ENCODE data around the gene CUL7. TPM values are rescaled to one million over a fixed set of nuclear protein-coding genes. Genes with fewer than 3 reads are reported as not detected.
"Not testable (repeated sequence)": the region's sequence is repeated elsewhere in the genome, so short reads cannot be mapped to it uniquely, and the experiment has no call there.

The CUL7 gene
- total RNA-seq, 1 donor from 2014 or later = 27.0 TPM

DNA sequence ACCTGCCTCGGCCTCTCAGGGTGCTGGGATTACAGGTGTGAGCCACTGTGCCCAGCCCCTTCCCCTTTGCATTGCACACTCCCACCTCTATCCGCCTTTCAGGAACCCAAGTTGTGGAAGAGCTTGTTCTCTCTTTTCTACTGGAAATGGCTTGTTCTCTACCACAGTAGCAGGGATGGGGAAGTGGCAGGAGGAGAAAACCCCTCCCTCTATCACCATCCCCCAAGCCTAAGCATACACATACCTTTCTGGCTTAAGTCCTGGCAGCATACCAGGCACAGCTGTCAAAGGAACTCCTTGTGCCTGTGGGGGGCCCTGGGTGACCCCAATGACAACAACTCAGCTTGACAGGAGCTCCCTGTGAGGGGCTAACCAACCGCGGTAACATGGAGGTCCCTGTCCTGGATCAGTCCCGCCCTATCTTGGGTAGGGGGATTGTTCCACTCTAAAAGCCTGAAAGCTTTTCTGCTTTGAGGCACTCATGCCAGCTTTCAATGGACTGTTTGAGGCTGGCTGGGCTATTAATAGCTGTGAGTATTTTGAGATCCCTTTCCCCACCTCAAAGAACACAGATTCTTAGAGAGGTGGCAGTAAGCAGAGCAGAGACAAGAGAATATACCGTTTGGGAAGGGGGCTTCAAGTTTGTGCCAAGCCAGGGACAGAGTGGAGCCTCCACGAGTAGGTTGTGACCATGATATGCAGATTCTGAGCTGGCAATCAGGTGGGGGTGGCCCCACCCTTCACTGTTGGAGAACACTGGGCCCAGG lies 37.3 kb downstream of the CUL7 start:
- DNase-seq (ENCODE audit: low read depth, low spot score) = no peak

- no peak for DNase-seq (ENCODE audit: low read depth, low spot score)
Observed at GRCh38 chr6:43014434-43014909, 39.2 kb downstream of the CUL7 start.

GRCh38 chr6:43013843-43014433 lies 39.7 kb downstream of the CUL7 start, which contains the start of the genes KLHDC3 and MEA1:
Gene KLHDC3 (plus strand): TSS chr6:43014249. CDS start chr6:43017193, 2,944 bp downstream.
Gene MEA1 (minus strand): TSS chr6:43013946. CDS start chr6:43013813, 133 bp downstream.
- peak; percentile 99 for DNase-seq (ENCODE audit: low read depth, low spot score)

DNA sequence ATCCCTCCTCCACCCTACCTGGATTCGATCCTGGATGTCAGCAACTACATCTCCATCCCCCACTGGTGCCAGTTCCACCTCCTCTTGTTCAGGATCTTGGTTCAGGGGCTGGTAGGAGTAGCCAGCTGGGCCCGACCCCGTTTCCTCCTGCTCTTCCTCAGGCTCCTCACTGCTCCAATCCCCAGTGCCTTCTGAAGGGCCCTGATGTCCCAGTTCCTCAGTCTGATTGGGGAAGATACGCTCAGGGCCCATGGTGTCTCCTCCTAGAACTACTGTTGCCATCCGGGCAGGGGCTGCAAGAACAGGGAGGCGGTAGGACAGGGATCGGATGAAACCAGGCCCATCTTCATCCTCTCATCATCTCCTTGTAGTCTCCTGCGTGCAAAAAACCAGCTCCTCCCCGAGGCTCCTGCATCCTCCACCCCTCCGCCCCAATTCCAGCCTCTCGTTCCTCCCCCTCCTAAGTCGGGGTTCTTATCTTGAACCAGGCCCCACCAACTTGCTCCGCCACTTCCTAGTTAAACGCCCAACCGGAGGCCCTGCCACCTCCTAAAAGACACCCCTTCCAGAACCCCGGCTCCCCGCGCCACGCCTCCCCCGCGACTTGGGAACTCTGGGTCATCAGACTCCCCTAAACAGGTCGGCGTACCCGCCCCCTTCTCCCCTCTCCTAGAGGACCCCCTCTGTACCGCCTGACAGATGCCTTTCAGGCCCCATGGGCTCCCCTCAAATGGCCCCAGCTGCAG lies 40.4 kb downstream of the CUL7 start:
- no peak for DNase-seq (ENCODE audit: low read depth, low spot score)

DNA sequence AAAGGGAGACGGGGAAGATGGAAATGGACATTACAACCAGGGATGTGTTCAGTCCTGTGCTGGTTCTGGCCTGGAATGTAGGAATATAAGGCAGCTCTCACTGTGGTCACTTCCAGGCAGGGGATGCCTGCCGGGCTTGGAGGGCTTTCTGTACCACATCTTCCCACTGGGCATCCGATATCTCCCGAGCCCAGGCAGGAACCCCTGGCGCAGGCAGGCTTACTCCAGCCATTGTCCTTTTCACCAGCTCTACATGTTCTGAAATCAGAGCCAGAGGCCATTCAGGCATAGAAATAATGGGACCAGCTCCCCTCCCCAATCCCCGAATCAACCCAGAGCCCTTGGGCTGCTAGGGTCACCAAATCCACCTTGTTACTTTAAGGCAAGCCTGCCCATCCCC lies 41.3 kb downstream of the CUL7 start:
- no peak for DNase-seq (ENCODE audit: low read depth, low spot score)

DNA sequence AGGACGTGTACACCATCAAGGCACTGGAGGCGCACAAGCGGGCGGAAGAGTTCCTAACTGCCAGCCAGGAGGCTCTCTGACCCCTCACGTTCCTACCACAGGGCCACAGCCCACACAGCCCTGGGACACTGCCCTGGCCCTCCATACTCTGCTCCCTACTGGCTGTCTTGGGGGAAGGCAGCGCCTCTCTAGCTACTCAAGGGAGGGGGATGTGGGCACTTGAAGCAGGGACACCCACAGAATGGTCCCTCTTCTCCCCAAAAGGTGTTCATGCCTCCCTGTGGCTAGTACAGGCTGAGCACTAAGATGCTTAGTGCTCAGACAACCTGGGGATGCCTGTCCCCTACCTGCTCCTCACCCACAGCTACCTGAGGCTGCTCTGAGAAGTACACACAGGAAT lies 42.4 kb downstream of the CUL7 start:
- no peak for DNase-seq (ENCODE audit: low read depth, low spot score)

DNA sequence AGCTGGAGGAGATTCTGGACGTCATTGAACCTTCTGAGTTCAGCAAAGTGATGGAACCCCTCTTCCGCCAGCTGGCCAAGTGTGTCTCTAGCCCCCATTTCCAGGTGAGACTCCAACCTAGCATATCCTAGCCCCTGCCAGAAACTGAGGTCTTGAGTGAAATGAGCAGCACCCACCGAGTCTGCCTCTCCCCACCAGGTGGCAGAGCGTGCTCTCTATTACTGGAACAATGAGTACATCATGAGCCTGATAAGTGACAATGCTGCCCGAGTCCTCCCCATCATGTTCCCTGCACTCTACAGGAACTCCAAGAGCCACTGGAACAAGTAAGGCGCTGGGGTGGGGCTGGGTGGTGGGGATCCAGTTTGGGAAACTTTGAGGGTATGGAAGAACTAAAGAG lies 44.5 kb downstream of the CUL7 start:
- no peak for DNase-seq (ENCODE audit: low read depth, low spot score)

GRCh38 chr6:43007126-43007525 lies 46.5 kb downstream of the CUL7 start:
- no peak for DNase-seq (ENCODE audit: low read depth, low spot score)

- no peak for DNase-seq (ENCODE audit: low read depth, low spot score)
Observed at GRCh38 chr6:43006251-43006650, 47.4 kb downstream of the CUL7 start.

DNA sequence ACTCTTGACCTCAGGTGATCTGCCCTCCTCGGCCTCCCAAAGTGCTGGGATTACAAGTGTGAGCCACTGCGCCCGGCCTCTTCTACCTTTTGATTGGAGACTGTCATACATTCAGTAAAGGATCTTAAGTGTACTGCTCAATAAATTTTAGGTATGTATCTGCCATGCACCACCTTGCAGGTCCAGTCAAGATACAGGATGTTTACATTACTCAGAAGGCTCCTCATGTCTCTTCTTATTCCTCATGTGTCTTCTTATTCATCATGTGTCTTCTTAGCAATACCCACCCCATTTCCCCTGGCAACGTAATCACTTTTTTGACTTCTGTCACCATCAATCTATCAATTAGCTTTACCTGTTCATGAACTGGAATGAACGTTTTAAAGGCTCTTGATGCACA lies 47.8 kb downstream of the CUL7 start:
- DNase-seq (ENCODE audit: low read depth, low spot score) = no peak

- no peak for DNase-seq (ENCODE audit: low read depth, low spot score)
Observed at GRCh38 chr6:43001843-43002242, 51.8 kb downstream of the CUL7 start.

DNA sequence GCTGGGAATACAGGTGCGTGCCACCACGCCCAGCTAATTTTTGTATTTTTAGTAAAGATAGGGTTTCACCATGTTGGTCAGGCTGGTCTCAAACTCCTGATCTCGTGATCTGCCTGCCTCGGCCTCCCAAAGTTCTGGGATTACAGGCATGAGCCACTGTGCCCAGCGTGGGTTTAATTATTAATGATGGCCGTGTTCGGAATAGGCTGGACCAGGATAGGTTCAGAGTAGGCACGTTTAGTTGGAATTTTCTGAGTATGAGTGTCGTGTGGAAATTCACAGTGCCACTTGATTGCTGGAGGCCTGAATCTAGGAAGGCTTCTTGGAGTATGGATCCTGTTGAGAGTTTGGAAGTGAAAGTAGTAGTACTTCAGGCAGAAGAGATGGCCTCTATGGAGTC lies 55.4 kb downstream of the CUL7 start:
- not testable (repeated sequence) for DNase-seq (ENCODE audit: low read depth, low spot score)

GRCh38 chr6:42996513-42996912 lies 57.1 kb downstream of the CUL7 start:
- no peak for DNase-seq (ENCODE audit: low read depth, low spot score)

DNA sequence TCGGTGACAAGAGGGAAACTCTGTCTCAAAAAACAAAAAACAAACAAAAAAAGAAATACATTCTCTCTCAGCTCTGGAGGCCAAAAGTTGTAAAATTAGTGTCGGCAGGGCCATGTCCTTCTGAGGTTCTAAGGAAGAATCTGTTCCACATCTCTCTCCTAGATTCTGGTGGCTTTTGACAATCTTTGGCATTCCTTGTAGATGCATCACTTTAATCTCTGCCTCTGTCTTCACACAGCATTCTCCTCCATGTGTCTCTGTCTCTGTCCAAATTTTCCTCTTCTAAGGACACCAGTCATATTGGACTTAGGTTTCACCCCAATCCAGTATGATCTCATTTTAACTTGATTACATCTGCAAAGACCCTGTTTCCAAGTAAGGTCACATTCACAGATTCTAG lies 60.2 kb downstream of the CUL7 start:
- DNase-seq (ENCODE audit: low read depth, low spot score) = no peak

GRCh38 chr6:42989923-42990322 lies 63.7 kb downstream of the CUL7 start:
- DNase-seq (ENCODE audit: low read depth, low spot score) = no peak

- peak; percentile 27 for DNase-seq (ENCODE audit: low read depth, low spot score)
Observed at GRCh38 chr6:42988486-42989020, 65.1 kb downstream of the CUL7 start.

Other genes with a start within 250 kb of the CUL7 start
- 127 and 158 TPM in 2 replicates for gene RPL7L1, start 174.2 kb downstream of the CUL7 start, total RNA-seq
- not detected in 2 replicates for gene PTCRA, start 137.8 kb downstream of the CUL7 start, total RNA-seq
- 21.2 and 41.7 TPM in 2 replicates for gene CNPY3, start 124.4 kb downstream of the CUL7 start, total RNA-seq
- 0.13 and 0.21 TPM in 2 replicates for gene GNMT, start 93.1 kb downstream of the CUL7 start, total RNA-seq
- 21.7 and 32.7 TPM in 2 replicates for gene PEX6, start 74.7 kb downstream of the CUL7 start, total RNA-seq
- gene PPP2R5D, start 69.3 kb downstream of the CUL7 start, total RNA-seq = 36.1 and 45.3 TPM in 2 replicates
- gene MEA1, start 39.9 kb downstream of the CUL7 start, total RNA-seq = 48.4 and 55.7 TPM in 2 replicates
- 123 and 148 TPM in 2 replicates for gene KLHDC3, start 39.6 kb downstream of the CUL7 start, total RNA-seq
- gene RRP36, start 32.2 kb downstream of the CUL7 start, total RNA-seq = 112 and 137 TPM in 2 replicates
- gene MRPL2, start 5.6 kb upstream of the CUL7 start, total RNA-seq = 21.8 and 24.3 TPM in 2 replicates
- 13.8 and 16.2 TPM in 2 replicates for gene KLC4, start 5.8 kb upstream of the CUL7 start, total RNA-seq
- 2.6 and 5.8 TPM in 2 replicates for gene PTK7, start 22.5 kb upstream of the CUL7 start, total RNA-seq
- gene SRF, start 117.4 kb upstream of the CUL7 start, total RNA-seq = 20.4 and 24.3 TPM in 2 replicates
- gene CUL9, start 128.3 kb upstream of the CUL7 start, total RNA-seq = 20.3 and 25.7 TPM in 2 replicates
- gene DNPH1, start 175.6 kb upstream of the CUL7 start, total RNA-seq = 21.7 and 58.4 TPM in 2 replicates
- gene TTBK1, start 189.6 kb upstream of the CUL7 start, total RNA-seq = under 0.01 and 0.07 TPM in 2 replicates
- gene SLC22A7, start 244.4 kb upstream of the CUL7 start, total RNA-seq = not detected in 2 replicates

All from pulmonary artery endothelial cell (primary cell).